SK-N-MC (cell line): ENCODE results near the gene TTLL3.
"Not testable (repeated sequence)": the region's sequence is repeated elsewhere in the genome, so short reads cannot be mapped to it uniquely, and the experiment has no call there.

ENCODE experiments used
- DNase-seq: peaks from one replicate; pipeline ENCODE4 v3.0.0-alpha.2; 2011; ENCODE audit warnings: low read depth, low spot score
- H3K27ac ChIP-seq: fragments of 200-600 bp; sonication (generic); 2 replicates; pipeline ENCODE4 v1.5.1; 2016; ENCODE audit warnings: mixed run types
- H3K36me3 ChIP-seq: fragments of 200-600 bp; sonication (generic); 2 replicates; pipeline ENCODE4 v1.6.1; 2017; ENCODE audit warnings: antibody characterized with exemption, low read length, mixed read lengths; ENCODE audit not compliant: insufficient read depth
- H3K4me3 ChIP-seq: fragments of 200-600 bp; sonication (generic); 2 replicates; pipeline ENCODE4 v1.5.1; 2016
- H3K9ac ChIP-seq: fragments of 200-600 bp; sonication (generic); 2 replicates; pipeline ENCODE4 v1.8.0; 2017; ENCODE audit warnings: mixed run types, mixed read lengths; ENCODE audit not compliant: insufficient read length
- H3K9me3 ChIP-seq: fragments of 200-600 bp; sonication (generic); 2 replicates; pipeline ENCODE4 v1.6.1; 2017; ENCODE audit warnings: low read depth, mild to moderate bottlenecking, antibody characterized with exemption, low read length, moderate library complexity, mixed read lengths
- EZH2 ChIP-seq: fragments of 200-600 bp; sonication (generic); IDR thresholded peaks from one replicate; pipeline ENCODE4 v1.6.1; 2017; ENCODE audit warnings: antibody characterized with exemption
- FOXP2 ChIP-seq: optimal IDR thresholded peaks from 2 replicates; pipeline ENCODE3; 2011; ENCODE audit warnings: mild to moderate bottlenecking, moderate library complexity; ENCODE audit not compliant: insufficient read depth; ENCODE audit errors: extremely low read length, control extremely low read depth
- POLR2AphosphoS5 ChIP-seq: IDR thresholded peaks from 2 replicates; pipeline ENCODE4 v1.6.1; 2012; ENCODE audit warnings: mild to moderate bottlenecking, low read depth, low read length, borderline replicate concordance

The TTLL3 gene

GRCh38 chr3:9852528-9852927 is 42.5 kb downstream of the TTLL3 start:
- DNase-seq = no peak
- Histone ChIP-seq H3K9ac (no peak overlapping the region), H3K36me3 (no peaks in the 10 kb centered on the region), H3K9me3 (no peaks in the 10 kb centered on the region), H3K27ac (no peak overlapping the region), H3K4me3 (no peak overlapping the region)
- TF ChIP-seq EZH2 = no peak
- TF ChIP-seq POLR2AphosphoS5 = no peak
- TF ChIP-seq FOXP2 = no peak

GRCh38 chr3:9854291-9854940 is 44.4 kb downstream of the TTLL3 start:
- not testable (repeated sequence) for H3K36me3 ChIP-seq, H3K9ac ChIP-seq, H3K27ac ChIP-seq, DNase-seq, H3K4me3 ChIP-seq, H3K9me3 ChIP-seq

GRCh38 chr3:9855594-9855993 is 45.5 kb downstream of the TTLL3 start:
- Histone ChIP-seq H3K27ac (no peak overlapping the region), H3K9me3 (no peaks in the 10 kb centered on the region), H3K9ac (no peak overlapping the region), H3K4me3 (no peak overlapping the region), H3K36me3 (no peaks in the 10 kb centered on the region)
- TF ChIP-seq FOXP2 (no peak), POLR2AphosphoS5 (no peak), EZH2 (no peak)
- DNase-seq = no peak

GRCh38 chr3:9859530-9860025 is 49.5 kb downstream of the TTLL3 start:
- Histone ChIP-seq H3K36me3 (no peaks in the 10 kb centered on the region), H3K9ac (no peak overlapping the region), H3K9me3 (no peaks in the 10 kb centered on the region), H3K4me3 (no peak overlapping the region), H3K27ac (no peak overlapping the region)
- no peak for DNase-seq
- TF ChIP-seq EZH2 (no peak), FOXP2 (no peak)

GRCh38 chr3:9861201-9861600 is 51.1 kb downstream of the TTLL3 start:
- Histone ChIP-seq H3K4me3 (no peak overlapping the region), H3K9ac (no peak overlapping the region)

GRCh38 chr3:9861626-9862130 is 51.6 kb downstream of the TTLL3 start:
- Histone ChIP-seq H3K4me3 (no peak overlapping the region), H3K27ac (no peak overlapping the region), H3K9me3 (no peaks in the 10 kb centered on the region), H3K36me3 (no peaks in the 10 kb centered on the region), H3K9ac (no peak overlapping the region)
- no peak for DNase-seq
- TF ChIP-seq FOXP2 = no peak
- TF ChIP-seq EZH2 = no peak
- TF ChIP-seq POLR2AphosphoS5 = no peak

More at GRCh38 chr3:9861201-9861600, 51.1 kb downstream of the TTLL3 start:
- TF ChIP-seq POLR2AphosphoS5 (no peak), FOXP2 (no peak), EZH2 (no peak)
- DNase-seq = no peak
- Histone ChIP-seq H3K36me3 (no peaks in the 10 kb centered on the region), H3K27ac (no peak overlapping the region), H3K9me3 (no peaks in the 10 kb centered on the region)

GRCh38 chr3:9862391-9863057 is 52.5 kb downstream of the TTLL3 start:
- H3K27ac ChIP-seq = no peak overlapping the region
- H3K9ac ChIP-seq = no peak overlapping the region
- H3K36me3 ChIP-seq = no peaks in the 10 kb centered on the region
- no peak for TF ChIP-seq EZH2
- no peak for TF ChIP-seq FOXP2
- TF ChIP-seq POLR2AphosphoS5 = no peak
- H3K4me3 ChIP-seq = no peak overlapping the region
- no peak for DNase-seq
- no peaks in the 10 kb centered on the region for H3K9me3 ChIP-seq

GRCh38 chr3:9863058-9863772 is 53.2 kb downstream of the TTLL3 start:
- Histone ChIP-seq H3K27ac (no peak overlapping the region), H3K4me3 (no peak overlapping the region), H3K9me3 (no peaks in the 10 kb centered on the region), H3K9ac (no peak overlapping the region), H3K36me3 (no peaks in the 10 kb centered on the region)
- DNase-seq = no peak
- no peak for TF ChIP-seq POLR2AphosphoS5
- TF ChIP-seq FOXP2 = no peak
- TF ChIP-seq EZH2 = no peak
